H9 (cell line): ENCODE data around the gene RASGRP3. TPM values are rescaled to one million over a fixed set of nuclear protein-coding genes. Genes with fewer than 3 reads are reported as not detected.

Experiments used
- DNase-seq: peaks from one replicate; pipeline ENCODE4 v3.0.0-alpha.2; 2017
- H2AFZ ChIP-seq: one replicate; pipeline ENCODE4 v1.6.1; 2013; ENCODE audit warnings: mild to moderate bottlenecking, low read length, control low read depth, moderate library complexity
- H2AK5ac ChIP-seq: 2 replicates; pipeline ENCODE4 v1.6.1; 2013; ENCODE audit warnings: low read length, control low read depth, mixed read lengths; ENCODE audit not compliant: insufficient read length
- H2BK120ac ChIP-seq: one replicate; pipeline ENCODE4 v1.6.1; 2013; ENCODE audit warnings: low read depth, mild to moderate bottlenecking, low read length, control low read depth, inconsistent platforms; ENCODE audit not compliant: poor library complexity, severe bottlenecking
- H2BK12ac ChIP-seq: 2 replicates; pipeline ENCODE4 v1.6.1; 2013; ENCODE audit warnings: low read length, control low read depth, mixed read lengths, low read depth; ENCODE audit not compliant: insufficient read length
- H2BK15ac ChIP-seq: 2 replicates; pipeline ENCODE4 v1.6.1; 2013; ENCODE audit warnings: low read depth, low read length, control low read depth
- H2BK20ac ChIP-seq: one replicate; pipeline ENCODE4 v1.6.1; 2013; ENCODE audit warnings: low read depth, mild to moderate bottlenecking, low read length, control low read depth, inconsistent platforms; ENCODE audit not compliant: poor library complexity, severe bottlenecking
- H2BK5ac ChIP-seq: 2 replicates; pipeline ENCODE4 v1.6.1; 2013; ENCODE audit warnings: low read length, control low read depth, mixed read lengths; ENCODE audit not compliant: insufficient read length
- H3K14ac ChIP-seq: 2 replicates; pipeline ENCODE4 v1.6.1; 2013; ENCODE audit warnings: low read length, control low read depth; ENCODE audit not compliant: insufficient read depth
- H3K18ac ChIP-seq: 2 replicates; pipeline ENCODE4 v1.6.1; 2013; ENCODE audit warnings: low read depth, mild to moderate bottlenecking, mixed read lengths, low read length, control low read depth; ENCODE audit not compliant: insufficient read length
- H3K23ac ChIP-seq: 2 replicates; pipeline ENCODE4 v1.6.1; 2013; ENCODE audit warnings: low read length, control low read depth, mixed read lengths, low read depth; ENCODE audit not compliant: insufficient read length
- H3K23me2 ChIP-seq: 2 replicates; pipeline ENCODE4 v1.6.1; 2013; ENCODE audit warnings: low read depth, mild to moderate bottlenecking, mixed read lengths, low read length, control low read depth; ENCODE audit not compliant: insufficient read length, poor library complexity, severe bottlenecking
- H3K27ac ChIP-seq: 2 replicates; pipeline ENCODE4 v1.5.1; 2013; ENCODE audit warnings: low read length, control low read depth, mixed read lengths, low read depth; ENCODE audit not compliant: insufficient read length
- H3K27me3 ChIP-seq: 2 replicates; pipeline ENCODE4 v1.6.1; 2013; ENCODE audit warnings: low read length, control low read depth, inconsistent platforms; ENCODE audit not compliant: insufficient read depth
- H3K4ac ChIP-seq: 2 replicates; pipeline ENCODE4 v1.6.1; 2013; ENCODE audit warnings: low read depth, mild to moderate bottlenecking, control low read depth, inconsistent platforms, low read length, moderate library complexity
- H3K4me1 ChIP-seq: 2 replicates; pipeline ENCODE4 v1.6.1; 2013; ENCODE audit warnings: low read length, control low read depth, inconsistent platforms; ENCODE audit not compliant: insufficient read depth
- H3K4me2 ChIP-seq: 2 replicates; pipeline ENCODE4 v1.6.1; 2013; ENCODE audit warnings: low read length, control low read depth, mixed read lengths; ENCODE audit not compliant: insufficient read length, insufficient read depth
- H3K56ac ChIP-seq: 2 replicates; pipeline ENCODE4 v1.6.1; 2013; ENCODE audit warnings: low read depth, mild to moderate bottlenecking, mixed read lengths, low read length, control low read depth; ENCODE audit not compliant: insufficient read length
- H3K79me1 ChIP-seq: 2 replicates; pipeline ENCODE4 v1.6.1; 2013; ENCODE audit warnings: low read depth, mild to moderate bottlenecking, moderate library complexity, low read length, control low read depth, inconsistent platforms; ENCODE audit not compliant: insufficient read depth, poor library complexity, severe bottlenecking
- H3K79me2 ChIP-seq: 2 replicates; pipeline ENCODE4 v1.6.1; 2013; ENCODE audit warnings: low read length, control low read depth, inconsistent platforms; ENCODE audit not compliant: insufficient read depth
- H3K9ac ChIP-seq: 2 replicates; pipeline ENCODE4 v1.6.1; 2013; ENCODE audit warnings: low read length, control low read depth, mixed read lengths; ENCODE audit not compliant: insufficient read length; ENCODE audit errors: extremely low read depth
- H3K9me3 ChIP-seq: one replicate; pipeline ENCODE4 v1.6.1; 2013; ENCODE audit warnings: low read depth, low read length, inconsistent platforms; ENCODE audit not compliant: control insufficient read depth
- H3T11ph ChIP-seq: one replicate; pipeline ENCODE4 v1.6.1; 2013; ENCODE audit warnings: mild to moderate bottlenecking, low read length, control low read depth, inconsistent platforms
- H4K20me1 ChIP-seq: one replicate; pipeline ENCODE4 v1.6.1; 2013; ENCODE audit not compliant: control insufficient read depth, insufficient read length, insufficient read depth
- H4K5ac ChIP-seq: 2 replicates; pipeline ENCODE4 v1.6.1; 2013; ENCODE audit warnings: low read depth, mild to moderate bottlenecking, mixed read lengths, low read length, control low read depth; ENCODE audit not compliant: insufficient read length
- H4K8ac ChIP-seq: replicated peaks from 2 replicates; pipeline ENCODE4 v1.6.1; 2013; ENCODE audit warnings: low read length, control low read depth, mixed read lengths, low read depth; ENCODE audit not compliant: insufficient read length
- H4K91ac ChIP-seq: 2 replicates; pipeline ENCODE4 v1.6.1; 2013; ENCODE audit warnings: low read depth, mild to moderate bottlenecking, moderate library complexity, mixed read lengths, low read length, control low read depth; ENCODE audit not compliant: insufficient read length
- H3K27ac Mint-ChIP-seq, 3 experiments: 2 replicates in 2 of 3; 3 replicates in 1 of 3; pipeline ENCODE4 v1.8.0; 2020 to 2021; ENCODE audit warnings: mixed read lengths in 3 of 3, mild to moderate bottlenecking in 1 of 3, moderate library complexity in 1 of 3
- H3K27me3 Mint-ChIP-seq: 2 replicates; pipeline ENCODE4 v1.8.0; 2021; ENCODE audit warnings: low read depth, mild to moderate bottlenecking, moderate library complexity, mixed read lengths
- H3K36me3 Mint-ChIP-seq, 3 experiments: 2 replicates in 2 of 3; 3 replicates in 1 of 3; pipeline ENCODE4 v1.8.0; 2020 to 2021; ENCODE audit warnings: low read depth in 3 of 3, mixed read lengths in 3 of 3; ENCODE audit not compliant: insufficient read depth in 1 of 3
- H3K4me1 Mint-ChIP-seq, 2 experiments: 2 replicates each; pipeline ENCODE4 v1.8.0; 2020; ENCODE audit warnings: mixed read lengths in 2 of 2
- H3K4me3 Mint-ChIP-seq, 2 experiments: 2 replicates in 1 of 2; 3 replicates in 1 of 2; pipeline ENCODE4 v1.8.0; 2020 to 2021; ENCODE audit warnings: mild to moderate bottlenecking in 2 of 2, mixed read lengths in 2 of 2, moderate library complexity in 1 of 2
- H3K9me3 Mint-ChIP-seq, 2 experiments: 2 replicates in 1 of 2; 3 replicates in 1 of 2; pipeline ENCODE4 v1.8.0; 2020; ENCODE audit warnings: mild to moderate bottlenecking in 2 of 2, mixed read lengths in 2 of 2, moderate library complexity in 1 of 2
- CTCF ChIP-seq: fragments of 200-600 bp; sonication (generic); conservative IDR thresholded peaks from 3 replicates; pipeline ENCODE4 v1.8.0; 2021; ENCODE audit warnings: antibody characterized with exemption, mild to moderate bottlenecking
- total RNA-seq: library from RNA; stranded (reverse); gene quantifications from 2 replicates; pipeline ENCODE4 v1.2.1, GENCODE V29; 2021

Gene RASGRP3
- total RNA-seq, 1 experiment from 2014 or later, result not detected

- Histone ChIP-seq H3K4ac (no peak overlapping the region), H4K91ac (no peak overlapping the region)
- H3K27ac Mint-ChIP-seq, result no peak overlapping the region
Measured at GRCh38 chr2:33497221-33497650, 20.8 kb downstream of the RASGRP3 start.

More at GRCh38 chr2:33497221-33497650, 20.8 kb downstream of the RASGRP3 start:
- Histone ChIP-seq H4K5ac (no peak overlapping the region), H3K9ac (no peak overlapping the region), H2BK5ac (no peak overlapping the region), H2BK15ac (no peak overlapping the region), H3K4me1 (no peaks in the 10 kb centered on the region), H3K9me3 (no peaks in the 10 kb centered on the region), H3K79me2 (no peaks in the 10 kb centered on the region), H2AK5ac (no peak overlapping the region), H4K20me1 (no peaks in the 10 kb centered on the region), H2AFZ (no peak overlapping the region), H2BK20ac (no peak overlapping the region), H3K23me2 (no peaks in the 10 kb centered on the region), H3K14ac (no peak overlapping the region), H3K27me3 (no peaks in the 10 kb centered on the region), H3K23ac (no peak overlapping the region), H3K4me2 (no peak overlapping the region), H3K27ac (no peak overlapping the region), H4K8ac (no peak overlapping the region), H3K56ac (no peak overlapping the region), H3K79me1 (no peaks in the 10 kb centered on the region), H2BK12ac (no peak overlapping the region), H3T11ph (no peak overlapping the region), H2BK120ac (no peak overlapping the region), H3K18ac (no peak overlapping the region)
- no peak for TF ChIP-seq CTCF
- Mint-ChIP-seq H3K4me3 (no peak overlapping the region), H3K9me3 (no peaks in the 10 kb centered on the region; a peak in 1 of 5 replicates), H3K36me3 (no peaks in the 10 kb centered on the region), H3K27me3 (peaks cover 1% of the 10 kb centered on the region; the same call in 1 of the 2 replicates), H3K4me1 (no peaks in the 10 kb centered on the region)
- DNase-seq, result no peak
